ENCODE measurements around the gene ZNF491.

- TF ChIP-seq CTCF (IDR thresholded peaks at IDR 0.05): no peak
- no peak for TF ChIP-seq POLR2A (IDR thresholded peaks at IDR 0.05; ENCODE audit: low read depth)
- no peak for TF ChIP-seq EP300 (IDR thresholded peaks at IDR 0.05)
These were observed 8.7 kb downstream of the ZNF491 start for GRCh38 chr19:11807099-11807380.

Measured in esophagus muscularis mucosa (tissue), 4 donors.